Measurements from ENCODE around the gene ARHGEF4. TPM values are rescaled to one million over a fixed set of nuclear protein-coding genes. Genes with fewer than 3 reads are reported as not detected.

Gene ARHGEF4
- total RNA-seq, 1 donor from 2014 or later, result 4.8 TPM

GRCh38 chr2:131056204-131056931 lies 219.7 kb downstream of the ARHGEF4 start:
- Histone ChIP-seq H2AFZ (ENCODE audit: low read depth, low read length) (no peak overlapping the region), H3K36me3 (ENCODE audit: insufficient read depth, low read length) (peaks cover 31% of the 10 kb centered on the region), H3K4me3 (ENCODE audit: insufficient read depth, low read depth, low read length) (no peak overlapping the region), H3K9me3 (ENCODE audit: insufficient read depth, low read depth, low read length) (no peaks in the 10 kb centered on the region), H3K4me2 (ENCODE audit: low read length) (peak overlapping the region; percentile 36), H3K79me2 (ENCODE audit: insufficient read depth, low read length) (peaks cover 94% of the 10 kb centered on the region), H3K27ac (ENCODE audit: low read depth, low read length) (peak overlapping the region; percentile 61), H3K9ac (ENCODE audit: low read length) (peak overlapping the region; percentile 6), H3K4me1 (ENCODE audit: insufficient read depth, low read length) (peaks cover 17% of the 10 kb centered on the region), H3K27me3 (ENCODE audit: insufficient read depth, low read length) (no peaks in the 10 kb centered on the region), H4K20me1 (ENCODE audit: insufficient read depth, low read length) (peaks cover 95% of the 10 kb centered on the region)
- Mint-ChIP-seq H3K4me3 (ENCODE audit: unreplicated experiment) (no peak overlapping the region), H3K36me3 (ENCODE audit: low read depth, unreplicated experiment) (peaks cover 25% of the 10 kb centered on the region), H3K27me3 (ENCODE audit: low read depth, unreplicated experiment) (no peaks in the 10 kb centered on the region), H3K9me3 (ENCODE audit: unreplicated experiment) (no peaks in the 10 kb centered on the region), H3K4me1 (ENCODE audit: low read depth, unreplicated experiment) (peaks cover 23% of the 10 kb centered on the region), H3K27ac (ENCODE audit: unreplicated experiment) (no peak overlapping the region)
- no peak for FAIRE-seq
- DNase-seq (ENCODE audit: low read depth), result no peak
- TF ChIP-seq CTCF (IDR thresholded peaks at IDR 0.05; ENCODE audit: insufficient read depth, low read depth, low read length), result no peak
- TF ChIP-seq EZH2 (IDR thresholded peaks at IDR 0.05; ENCODE audit: insufficient read depth, low read length), result no peak

- Histone ChIP-seq H3K79me2 (ENCODE audit: insufficient read depth, low read length) (peaks cover 95% of the 10 kb centered on the region), H3K4me3 (ENCODE audit: insufficient read depth, low read depth, low read length) (no peak overlapping the region), H3K9me3 (ENCODE audit: insufficient read depth, low read depth, low read length) (no peaks in the 10 kb centered on the region), H3K27me3 (ENCODE audit: insufficient read depth, low read length) (no peaks in the 10 kb centered on the region), H3K27ac (ENCODE audit: low read depth, low read length) (no peak overlapping the region), H3K4me1 (ENCODE audit: insufficient read depth, low read length) (peaks cover 18% of the 10 kb centered on the region), H4K20me1 (ENCODE audit: insufficient read depth, low read length) (peaks cover 95% of the 10 kb centered on the region), H3K9ac (ENCODE audit: low read length) (no peak overlapping the region), H2AFZ (ENCODE audit: low read depth, low read length) (no peak overlapping the region), H3K4me2 (ENCODE audit: low read length) (peak overlapping the region; percentile 36), H3K36me3 (ENCODE audit: insufficient read depth, low read length) (peaks cover 25% of the 10 kb centered on the region)
- no peaks in the 10 kb centered on the region for H3K9me3 Mint-ChIP-seq (ENCODE audit: unreplicated experiment)
- no peaks in the 10 kb centered on the region for H3K27me3 Mint-ChIP-seq (ENCODE audit: low read depth, unreplicated experiment)
- DNase-seq (ENCODE audit: low read depth) (no peak), FAIRE-seq (no peak)
- peaks cover 23% of the 10 kb centered on the region for H3K4me1 Mint-ChIP-seq (ENCODE audit: low read depth, unreplicated experiment)
- TF ChIP-seq CTCF (IDR thresholded peaks at IDR 0.05; ENCODE audit: insufficient read depth, low read depth, low read length) (no peak), EZH2 (IDR thresholded peaks at IDR 0.05; ENCODE audit: insufficient read depth, low read length) (no peak)
- no peak overlapping the region for H3K27ac Mint-ChIP-seq (ENCODE audit: unreplicated experiment)
- no peak overlapping the region for H3K4me3 Mint-ChIP-seq (ENCODE audit: unreplicated experiment)
- H3K36me3 Mint-ChIP-seq (ENCODE audit: low read depth, unreplicated experiment), result peaks cover 23% of the 10 kb centered on the region
Measured at GRCh38 chr2:131056932-131057287, 220.2 kb downstream of the ARHGEF4 start.

GRCh38 chr2:131058214-131058843 lies 221.6 kb downstream of the ARHGEF4 start:
- no peak overlapping the region for H3K9ac ChIP-seq (ENCODE audit: low read length)
- H3K9me3 ChIP-seq (ENCODE audit: insufficient read depth, low read depth, low read length), result no peaks in the 10 kb centered on the region
- H3K4me2 ChIP-seq (ENCODE audit: low read length), result no peak overlapping the region
- Mint-ChIP-seq H3K9me3 (ENCODE audit: unreplicated experiment) (no peaks in the 10 kb centered on the region), H3K27me3 (ENCODE audit: low read depth, unreplicated experiment) (no peaks in the 10 kb centered on the region), H3K4me3 (ENCODE audit: unreplicated experiment) (no peak overlapping the region), H3K36me3 (ENCODE audit: low read depth, unreplicated experiment) (peaks cover 19% of the 10 kb centered on the region), H3K4me1 (ENCODE audit: low read depth, unreplicated experiment) (peaks cover 23% of the 10 kb centered on the region), H3K27ac (ENCODE audit: unreplicated experiment) (peak overlapping the region; percentile 16)
- no peaks in the 10 kb centered on the region for H3K27me3 ChIP-seq (ENCODE audit: insufficient read depth, low read length)
- no peak for FAIRE-seq
- peaks cover 94% of the 10 kb centered on the region for H4K20me1 ChIP-seq (ENCODE audit: insufficient read depth, low read length)
- peaks cover 27% of the 10 kb centered on the region for H3K36me3 ChIP-seq (ENCODE audit: insufficient read depth, low read length)
- TF ChIP-seq EZH2 (IDR thresholded peaks at IDR 0.05; ENCODE audit: insufficient read depth, low read length) (no peak), CTCF (IDR thresholded peaks at IDR 0.05; ENCODE audit: insufficient read depth, low read depth, low read length) (no peak)
- H3K4me3 ChIP-seq (ENCODE audit: insufficient read depth, low read depth, low read length), result no peak overlapping the region
- H2AFZ ChIP-seq (ENCODE audit: low read depth, low read length), result no peak overlapping the region
- no peak overlapping the region for H3K27ac ChIP-seq (ENCODE audit: low read depth, low read length)
- H3K79me2 ChIP-seq (ENCODE audit: insufficient read depth, low read length), result peaks cover 97% of the 10 kb centered on the region
- no peak for DNase-seq (ENCODE audit: low read depth)
- peaks cover 18% of the 10 kb centered on the region for H3K4me1 ChIP-seq (ENCODE audit: insufficient read depth, low read length)

All from astrocyte (in vitro differentiated cells and primary cell).